Choroid plexus epithelial cell (primary cell): ENCODE measurements around the gene PREX1.

Experiments
- DNase-seq: peaks from one replicate; pipeline ENCODE4 v3.0.0-alpha.2; 2010; ENCODE audit warnings: low read depth
- H3K4me3 ChIP-seq: 2 replicates; pipeline ENCODE4 v1.5.1; 2011; ENCODE audit warnings: low read depth, mild to moderate bottlenecking, control low read depth, low read length, moderate library complexity
- TF ChIP-seq, protein P1 (sequence below): conservative IDR thresholded peaks from 2 replicates; pipeline ENCODE4 v1.5.1; 2011; ENCODE audit warnings: low read depth, mild to moderate bottlenecking, control low read depth, inconsistent platforms, low read length, moderate library complexity

PREX1 gene

GRCh38 chr20:48640871-48641270 is 186.9 kb downstream of the PREX1 start:
- no peak for DNase-seq
- TF ChIP-seq, protein P1, sequence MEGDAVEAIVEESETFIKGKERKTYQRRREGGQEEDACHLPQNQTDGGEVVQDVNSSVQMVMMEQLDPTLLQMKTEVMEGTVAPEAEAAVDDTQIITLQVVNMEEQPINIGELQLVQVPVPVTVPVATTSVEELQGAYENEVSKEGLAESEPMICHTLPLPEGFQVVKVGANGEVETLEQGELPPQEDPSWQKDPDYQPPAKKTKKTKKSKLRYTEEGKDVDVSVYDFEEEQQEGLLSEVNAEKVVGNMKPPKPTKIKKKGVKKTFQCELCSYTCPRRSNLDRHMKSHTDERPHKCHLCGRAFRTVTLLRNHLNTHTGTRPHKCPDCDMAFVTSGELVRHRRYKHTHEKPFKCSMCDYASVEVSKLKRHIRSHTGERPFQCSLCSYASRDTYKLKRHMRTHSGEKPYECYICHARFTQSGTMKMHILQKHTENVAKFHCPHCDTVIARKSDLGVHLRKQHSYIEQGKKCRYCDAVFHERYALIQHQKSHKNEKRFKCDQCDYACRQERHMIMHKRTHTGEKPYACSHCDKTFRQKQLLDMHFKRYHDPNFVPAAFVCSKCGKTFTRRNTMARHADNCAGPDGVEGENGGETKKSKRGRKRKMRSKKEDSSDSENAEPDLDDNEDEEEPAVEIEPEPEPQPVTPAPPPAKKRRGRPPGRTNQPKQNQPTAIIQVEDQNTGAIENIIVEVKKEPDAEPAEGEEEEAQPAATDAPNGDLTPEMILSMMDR, result no peak
- H3K4me3 ChIP-seq, result no peak overlapping the region

DNA sequence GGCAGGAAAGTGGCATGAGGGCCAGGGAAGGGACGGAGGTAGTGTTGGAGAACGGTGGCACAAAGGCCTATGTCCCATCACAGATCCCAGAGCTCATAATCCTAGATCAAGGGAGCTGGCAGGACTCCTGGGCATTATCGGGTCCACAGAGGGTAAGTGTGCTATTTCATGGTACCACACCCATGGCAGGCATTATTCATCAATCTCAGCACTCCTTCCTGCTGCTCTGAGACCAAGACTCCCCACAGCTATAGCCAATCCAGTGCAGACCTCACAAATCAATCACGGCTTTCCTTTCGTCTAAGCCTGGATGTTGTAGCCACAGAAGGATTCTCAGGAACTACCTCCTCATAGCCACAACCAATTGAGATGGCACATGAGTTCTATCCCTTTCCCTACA is 187.9 kb downstream of the PREX1 start:
- no peak for DNase-seq
- H3K4me3 ChIP-seq, result no peak overlapping the region
- TF ChIP-seq, protein P1, result no peak

DNA sequence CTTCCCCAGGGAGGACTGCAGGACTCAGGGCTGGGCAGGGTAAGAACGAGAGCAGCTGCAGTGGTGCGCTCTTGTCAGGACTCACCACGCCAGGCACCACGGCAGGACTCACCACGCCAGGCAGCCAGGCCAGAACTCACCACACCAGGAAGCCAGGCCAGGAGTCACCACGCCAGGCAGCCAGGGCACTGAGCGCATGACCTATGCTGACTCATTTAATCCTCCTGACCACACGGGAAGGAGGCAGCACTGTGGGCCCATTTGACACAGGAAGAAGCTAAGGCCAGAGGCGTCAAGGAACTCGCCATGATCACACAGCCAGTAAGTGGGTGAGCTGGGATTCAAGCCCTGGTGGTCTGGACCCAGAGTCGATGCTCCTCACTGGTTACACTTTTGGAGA is 189.3 kb downstream of the PREX1 start:
- peak; percentile 77 for DNase-seq
- H3K4me3 ChIP-seq, result no peak overlapping the region
- TF ChIP-seq, protein P1, result no peak

DNA sequence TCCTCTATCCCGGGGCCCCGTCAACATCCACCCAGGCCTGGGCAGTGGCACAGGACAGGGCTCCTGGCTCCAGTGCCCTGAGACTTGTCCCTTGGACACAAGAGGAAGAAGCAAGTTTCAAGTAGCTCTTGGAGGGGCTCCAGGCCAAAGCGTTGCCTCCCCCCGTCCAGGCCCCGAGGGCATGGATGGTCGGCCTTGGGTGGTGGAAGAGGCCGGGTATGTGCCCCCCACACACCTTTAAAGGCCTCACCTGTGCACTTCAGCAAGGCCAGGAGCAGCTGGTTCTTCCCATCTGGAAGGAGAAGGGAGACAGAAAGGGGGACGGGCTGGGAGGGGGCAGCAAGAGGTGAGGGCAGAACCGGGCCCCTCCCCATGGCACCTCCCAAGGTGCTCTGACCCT is 190.3 kb downstream of the PREX1 start:
- TF ChIP-seq, protein P1, result no peak
- H3K4me3 ChIP-seq, result no peak overlapping the region
- no peak for DNase-seq

DNA sequence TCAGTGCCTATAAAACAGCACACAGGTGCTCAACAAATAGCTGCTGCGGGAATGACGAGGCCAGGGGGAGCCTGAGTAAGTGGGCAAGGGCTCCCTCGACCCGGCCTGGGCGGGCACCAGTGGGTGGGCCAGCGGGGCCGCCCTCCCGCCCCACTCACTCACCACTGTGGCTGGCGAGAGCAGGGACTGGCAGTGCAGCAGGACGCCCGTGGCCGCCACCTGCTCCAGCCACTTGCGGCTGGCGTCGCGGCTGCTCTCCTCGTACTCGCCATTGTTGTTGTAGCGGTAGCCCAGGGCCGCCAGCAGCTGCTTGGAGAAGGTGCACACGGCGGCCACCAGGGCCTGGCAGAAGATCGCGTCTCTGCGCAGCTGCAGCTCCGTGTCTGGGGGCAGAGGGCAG is 191.5 kb downstream of the PREX1 start:
- no peak for DNase-seq
- TF ChIP-seq, protein P1, result no peak
- H3K4me3 ChIP-seq, result no peak overlapping the region

GRCh38 chr20:48635791-48636267 is 192.0 kb downstream of the PREX1 start:
- TF ChIP-seq, protein P1, result peak; percentile 98
- peak; percentile 68 for DNase-seq
- no peak overlapping the region for H3K4me3 ChIP-seq

DNA sequence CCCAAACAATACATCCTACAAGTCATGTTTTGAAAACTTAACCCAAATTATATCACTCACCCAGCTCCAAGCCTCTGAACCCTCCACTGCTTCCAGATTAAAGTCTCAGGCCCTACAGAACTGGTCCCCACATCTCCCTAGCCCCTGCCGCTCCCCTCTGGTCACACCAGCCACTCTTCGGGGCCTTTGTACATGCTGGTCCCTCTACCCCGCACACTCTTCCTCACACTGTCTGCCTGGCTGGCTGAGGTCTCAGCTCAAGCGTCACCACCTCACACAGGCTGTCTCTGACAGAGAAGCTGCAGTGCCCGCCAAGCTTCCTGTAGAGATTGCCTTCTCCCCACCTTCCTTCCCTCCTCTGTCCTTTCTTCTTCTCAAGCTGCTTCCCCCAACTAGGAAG is 192.4 kb downstream of the PREX1 start:
- TF ChIP-seq, protein P1, result no peak
- no peak overlapping the region for H3K4me3 ChIP-seq
- no peak for DNase-seq
